NCI-H2196 treated with DMSO at 0.1 percent for 48 hours (cell line): Measurements from ENCODE around the gene PSD4.

Experiments used
- DNase-seq: peaks from one replicate; lab custom pipeline; 2025; ENCODE audit not compliant: unreplicated experiment; lab: John Stamatoyannopoulos, UW

PSD4 gene

GRCh38 chr2:113167115-113167932, 6.4 kb upstream of the PSD4 start:
- DNase-seq = peak; percentile 77

- DNase-seq = no peak
Observed at GRCh38 chr2:113167962-113168340, 5.8 kb upstream of the PSD4 start.

- no peak for DNase-seq
Observed at GRCh38 chr2:113169002-113169530, 4.7 kb upstream of the PSD4 start.

GRCh38 chr2:113169586-113169985, 4.2 kb upstream of the PSD4 start:
- DNase-seq = no peak

- DNase-seq = no peak
Observed at GRCh38 chr2:113171334-113172075, 2.3 kb upstream of the PSD4 start.

- DNase-seq = no peak
Observed at GRCh38 chr2:113172721-113173541, 840 bp upstream of the PSD4 start.

- no peak for DNase-seq
Observed at GRCh38 chr2:113174376-113174750, 592 bp downstream of the PSD4 start.

GRCh38 chr2:113175042-113175628, 1.4 kb downstream of the PSD4 start:
- DNase-seq = no peak

GRCh38 chr2:113175736-113176695, 2.2 kb downstream of the PSD4 start:
- DNase-seq = no peak

GRCh38 chr2:113176696-113177355, 3.1 kb downstream of the PSD4 start:
- no peak for DNase-seq

- no peak for DNase-seq
Observed at GRCh38 chr2:113178069-113178746, 4.4 kb downstream of the PSD4 start.

GRCh38 chr2:113178891-113179290, 5.1 kb downstream of the PSD4 start:
- DNase-seq = no peak

- DNase-seq = no peak
Observed at GRCh38 chr2:113179446-113180045, 5.8 kb downstream of the PSD4 start.

GRCh38 chr2:113180131-113180946, 6.6 kb downstream of the PSD4 start:
- no peak for DNase-seq

GRCh38 chr2:113181258-113182051, 7.7 kb downstream of the PSD4 start:
- no peak for DNase-seq

GRCh38 chr2:113182471-113183260, 8.9 kb downstream of the PSD4 start:
- DNase-seq = no peak
